GM21390 (cell line): ENCODE measurements around the gene FOLR2.
"Not testable (repeated sequence)": the region's sequence is repeated elsewhere in the genome, so short reads cannot be mapped to it uniquely, and the experiment has no call there.

Experiments
- ATAC-seq: cut with Tn5 transposase; IDR thresholded peaks from one replicate; pipeline ENCODE4 v1.9.1; 2021; ENCODE audit not compliant: unreplicated experiment

Gene FOLR2

DNA sequence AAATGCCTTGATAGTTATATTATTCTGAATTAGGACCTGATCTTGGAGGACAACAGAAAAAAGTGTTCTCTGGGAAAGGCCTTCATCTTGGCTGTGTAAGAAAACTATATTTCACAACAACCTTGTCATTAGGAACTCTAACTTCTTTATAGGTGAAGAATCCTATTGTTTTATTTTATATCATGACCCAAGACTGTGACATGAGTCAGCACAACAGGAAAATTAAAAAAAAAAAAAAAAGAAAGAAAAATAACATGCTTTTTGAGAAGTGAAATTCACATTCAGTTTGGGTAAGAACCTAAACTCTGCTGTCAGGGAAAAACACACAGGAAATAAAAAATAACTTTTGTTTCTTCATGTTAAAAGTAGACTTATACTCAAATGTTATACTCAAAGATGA is 11.7 kb upstream of the FOLR2 start:
- ATAC-seq, result no peak

- not testable (repeated sequence) for ATAC-seq
These were observed 9.8 kb upstream of the FOLR2 start for GRCh38 chr11:72206794-72207193.

GRCh38 chr11:72208281-72208680 is 8.3 kb upstream of the FOLR2 start:
- no peak for ATAC-seq

GRCh38 chr11:72209101-72209500 is 7.5 kb upstream of the FOLR2 start:
- no peak for ATAC-seq

GRCh38 chr11:72217841-72218240 is 1.2 kb downstream of the FOLR2 start:
- no peak for ATAC-seq

DNA sequence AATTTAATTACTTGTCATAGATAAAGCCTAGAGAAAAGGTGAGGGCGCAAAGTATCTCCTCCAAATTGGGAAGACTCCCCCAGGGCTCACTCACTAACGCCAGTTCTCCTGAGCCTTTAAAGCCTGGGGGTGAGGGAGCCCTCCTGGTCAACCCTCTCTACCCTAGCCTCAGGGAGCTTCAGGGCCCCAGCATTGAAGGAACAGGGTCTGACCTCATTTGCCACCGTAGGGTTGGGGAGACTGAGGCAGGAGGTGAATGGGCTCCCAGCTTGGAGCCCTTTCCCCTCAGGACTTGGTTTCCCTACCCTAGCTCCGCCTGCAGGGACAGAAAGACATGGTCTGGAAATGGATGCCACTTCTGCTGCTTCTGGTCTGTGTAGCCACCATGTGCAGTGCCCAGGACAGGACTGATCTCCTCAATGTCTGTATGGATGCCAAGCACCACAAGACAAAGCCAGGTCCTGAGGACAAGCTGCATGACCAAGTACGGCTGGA is 1.7 kb downstream of the FOLR2 start:
- ATAC-seq, result no peak

DNA sequence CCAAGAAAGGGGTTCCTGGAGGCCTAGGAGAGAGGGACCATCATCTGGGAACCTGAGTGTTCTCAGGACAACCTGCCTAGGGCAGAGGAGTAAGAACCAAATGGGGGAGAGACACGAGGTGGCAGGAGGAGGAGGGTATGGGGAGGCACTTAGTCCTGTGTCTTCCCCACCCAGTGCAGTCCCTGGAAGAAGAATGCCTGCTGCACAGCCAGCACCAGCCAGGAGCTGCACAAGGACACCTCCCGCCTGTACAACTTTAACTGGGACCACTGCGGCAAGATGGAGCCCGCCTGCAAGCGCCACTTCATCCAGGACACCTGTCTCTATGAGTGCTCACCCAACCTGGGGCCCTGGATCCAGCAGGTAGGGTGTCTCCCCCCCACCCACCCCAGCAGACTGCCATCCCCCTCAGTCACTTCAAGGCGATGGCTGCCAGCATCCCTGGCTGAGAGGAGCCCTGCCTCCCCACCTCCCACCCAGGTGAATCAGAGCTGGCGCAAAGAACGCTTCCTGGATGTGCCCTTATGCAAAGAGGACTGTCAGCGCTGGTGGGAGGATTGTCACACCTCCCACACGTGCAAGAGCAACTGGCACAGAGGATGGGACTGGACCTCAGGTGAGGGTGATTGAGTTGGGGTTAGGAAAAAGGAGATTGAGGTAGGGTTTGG is 4.2 kb downstream of the FOLR2 start:
- ATAC-seq, result no peak

DNA sequence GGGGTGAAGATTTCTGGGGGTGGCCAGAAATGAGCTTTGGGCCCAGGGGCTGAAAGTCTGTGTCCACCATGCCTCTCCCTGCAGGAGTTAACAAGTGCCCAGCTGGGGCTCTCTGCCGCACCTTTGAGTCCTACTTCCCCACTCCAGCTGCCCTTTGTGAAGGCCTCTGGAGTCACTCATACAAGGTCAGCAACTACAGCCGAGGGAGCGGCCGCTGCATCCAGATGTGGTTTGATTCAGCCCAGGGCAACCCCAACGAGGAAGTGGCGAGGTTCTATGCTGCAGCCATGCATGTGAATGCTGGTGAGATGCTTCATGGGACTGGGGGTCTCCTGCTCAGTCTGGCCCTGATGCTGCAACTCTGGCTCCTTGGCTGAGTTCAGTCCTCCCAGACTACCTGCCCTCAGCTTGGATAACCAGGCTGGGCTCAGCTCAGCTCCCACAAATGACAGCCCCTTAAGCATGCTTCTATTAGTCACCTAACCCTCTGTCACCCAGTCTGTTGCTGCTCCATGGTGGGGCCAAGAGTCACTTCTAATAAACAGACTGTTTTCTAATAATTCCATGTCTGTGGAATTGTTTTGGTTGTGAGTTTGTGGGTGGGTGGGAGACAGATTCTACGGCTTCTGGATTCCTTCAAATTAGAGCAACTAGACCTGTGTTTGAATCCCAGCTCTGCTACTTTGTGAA is 4.9 kb downstream of the FOLR2 start:
- no peak for ATAC-seq

DNA sequence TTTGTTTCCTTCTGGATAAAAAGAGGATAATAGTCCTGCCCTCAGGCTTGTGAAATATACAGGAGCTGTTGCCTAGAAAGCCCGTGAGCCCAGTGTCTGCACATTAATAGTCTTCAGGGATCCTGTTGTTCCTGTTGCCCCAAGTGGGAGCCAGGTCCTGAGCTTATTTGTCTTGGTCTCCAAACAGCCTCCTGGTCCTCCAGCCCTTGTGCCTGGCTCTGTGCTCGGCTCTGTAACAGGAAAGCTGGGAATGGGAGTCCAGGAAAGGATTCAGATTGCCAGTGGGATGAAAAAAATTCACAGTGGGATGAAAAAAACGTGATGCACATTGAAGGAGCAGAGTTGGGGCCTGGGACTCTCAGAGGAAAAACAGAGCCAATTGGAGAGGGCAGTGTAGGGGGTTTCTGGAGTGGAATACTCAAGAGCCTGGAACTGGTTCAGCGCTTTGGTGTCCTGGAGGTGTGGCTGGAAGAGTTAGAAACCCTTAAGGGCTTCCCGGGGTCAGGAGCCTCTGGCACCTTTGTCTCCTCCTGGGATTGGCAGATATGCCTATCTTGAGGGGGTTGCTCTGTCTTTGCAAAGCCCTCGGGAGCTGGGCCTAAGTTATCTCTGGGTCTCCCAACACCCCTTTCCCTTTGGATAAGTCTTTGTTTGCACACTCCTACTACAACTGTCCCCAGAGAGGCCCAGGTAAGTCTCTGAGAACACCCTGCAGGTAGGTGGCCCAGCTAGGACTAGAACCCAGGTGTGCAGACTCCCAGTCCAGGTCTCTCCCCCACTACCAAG is 5.7 kb downstream of the FOLR2 start:
- no peak for ATAC-seq

GRCh38 chr11:72222907-72223614 is 6.5 kb downstream of the FOLR2 start:
- ATAC-seq, result peak; percentile 64

DNA sequence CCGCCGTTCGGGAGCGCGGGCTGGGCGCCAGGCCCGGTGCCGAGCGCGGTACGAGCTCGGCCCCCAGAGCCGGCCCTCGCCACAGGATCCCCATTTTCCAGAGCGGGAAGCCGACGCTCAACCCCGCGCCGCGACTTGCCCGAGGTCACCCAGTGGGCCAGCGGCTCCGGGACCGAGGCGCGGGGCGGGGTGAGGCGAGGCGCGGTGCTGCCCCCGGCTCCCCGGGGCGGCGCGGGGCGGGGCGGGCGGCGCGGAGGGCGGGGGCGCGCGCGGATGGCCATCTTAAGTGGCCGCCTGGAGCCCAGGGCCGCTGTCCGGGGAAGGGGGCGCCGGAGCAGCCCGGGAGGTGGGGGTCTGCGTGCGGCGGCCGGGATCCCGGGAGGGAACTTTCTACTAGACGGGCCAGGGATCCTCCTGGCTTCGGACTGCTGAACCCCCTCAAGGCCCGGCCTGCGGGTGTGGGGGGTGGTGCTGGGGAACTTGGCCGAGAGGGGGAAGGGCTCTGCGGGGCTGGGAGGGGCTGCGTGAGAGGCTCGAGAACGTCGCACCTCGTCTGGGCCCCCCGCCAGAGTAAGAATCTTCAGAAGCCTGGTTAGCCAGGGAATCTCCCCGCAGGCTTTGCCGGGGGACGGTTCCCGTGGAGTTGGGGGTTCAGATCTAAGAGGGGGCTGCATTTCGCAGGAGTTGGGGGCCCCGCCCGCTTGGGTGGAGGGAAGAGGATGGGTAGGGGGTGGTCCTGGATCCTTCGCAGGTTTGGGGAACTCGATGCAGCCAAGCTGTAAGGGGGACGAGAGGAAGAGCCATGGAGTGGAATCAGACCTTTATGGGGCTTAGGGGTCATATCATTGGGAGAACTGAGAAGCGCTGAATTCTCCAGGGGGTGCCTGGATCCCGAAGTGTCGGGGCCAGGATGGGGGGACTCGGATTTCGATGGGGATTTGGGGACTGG is 7.3 kb downstream of the FOLR2 start:
- peak; percentile 46 for ATAC-seq

DNA sequence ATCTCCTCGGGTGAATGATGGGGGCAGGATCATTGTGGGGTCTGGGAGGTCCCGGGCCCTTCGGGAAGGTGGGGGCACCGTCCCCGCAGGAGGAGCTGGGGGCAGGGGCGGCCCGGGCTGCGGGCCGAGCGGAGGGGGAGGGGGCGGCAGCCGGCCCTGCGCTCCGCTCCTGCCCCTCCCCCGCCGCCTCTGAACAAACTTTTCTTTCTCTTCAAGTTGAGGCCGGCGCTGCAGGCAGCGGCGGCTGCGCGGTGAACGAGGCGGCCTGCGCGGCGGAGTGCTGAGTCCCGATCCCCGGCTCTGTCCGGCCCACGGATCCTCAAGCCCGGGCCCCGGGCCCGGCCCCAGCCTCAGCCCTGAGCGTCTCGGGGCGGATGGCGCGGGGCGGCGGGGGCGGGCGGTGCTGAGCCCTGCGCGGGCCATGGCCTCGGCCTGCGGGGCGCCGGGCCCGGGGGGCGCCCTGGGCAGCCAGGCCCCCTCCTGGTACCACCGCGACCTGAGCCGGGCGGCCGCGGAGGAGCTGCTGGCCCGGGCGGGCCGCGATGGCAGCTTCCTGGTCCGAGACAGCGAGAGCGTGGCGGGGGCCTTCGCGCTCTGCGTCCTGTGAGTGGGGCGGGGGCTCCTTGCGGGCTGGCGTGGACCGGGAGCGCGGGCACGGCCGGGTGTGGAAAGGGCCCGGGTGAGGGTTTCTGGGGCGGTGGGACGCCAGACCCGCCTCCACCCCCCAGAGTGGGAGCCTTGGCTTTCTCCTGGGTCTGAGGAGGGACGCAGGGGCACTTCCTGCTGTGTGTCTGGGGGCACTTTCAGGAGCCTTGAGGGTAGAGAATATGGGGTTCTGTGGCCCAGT is 8.2 kb downstream of the FOLR2 start, which contains the start of gene INPPL1:
Gene INPPL1 (plus strand): TSS at position 204 of the 847 bp plus-strand sequence. CDS start 218 bp downstream, at position 422.
- ATAC-seq, result no peak

DNA sequence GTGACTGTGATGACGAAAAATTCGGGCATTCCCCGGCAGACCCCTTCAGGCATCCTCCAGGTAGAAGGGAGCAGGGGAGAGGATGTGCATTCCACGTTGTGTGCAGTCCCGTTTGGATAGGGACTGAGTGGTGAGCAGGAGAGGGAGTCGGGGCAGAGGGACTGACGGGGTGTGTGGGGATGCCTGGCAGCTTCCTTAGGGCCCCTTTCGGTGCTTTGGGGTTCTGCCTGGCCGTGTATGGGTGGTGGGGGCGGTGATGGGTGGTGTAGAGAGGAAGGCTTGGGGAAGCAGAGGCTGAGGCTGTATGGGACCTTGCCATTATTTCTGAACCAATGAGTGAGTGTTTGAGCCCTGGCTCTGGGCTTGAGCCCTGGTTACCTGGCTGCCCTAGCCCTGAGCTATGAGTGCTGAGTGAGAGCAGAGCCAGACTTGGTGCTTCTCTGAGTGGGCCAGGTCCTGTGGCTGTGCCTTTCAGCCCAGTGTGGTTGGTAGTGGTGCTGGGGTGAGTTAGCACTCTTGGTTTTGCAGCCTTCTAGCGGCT is 8.9 kb downstream of the FOLR2 start:
- ATAC-seq, result no peak

DNA sequence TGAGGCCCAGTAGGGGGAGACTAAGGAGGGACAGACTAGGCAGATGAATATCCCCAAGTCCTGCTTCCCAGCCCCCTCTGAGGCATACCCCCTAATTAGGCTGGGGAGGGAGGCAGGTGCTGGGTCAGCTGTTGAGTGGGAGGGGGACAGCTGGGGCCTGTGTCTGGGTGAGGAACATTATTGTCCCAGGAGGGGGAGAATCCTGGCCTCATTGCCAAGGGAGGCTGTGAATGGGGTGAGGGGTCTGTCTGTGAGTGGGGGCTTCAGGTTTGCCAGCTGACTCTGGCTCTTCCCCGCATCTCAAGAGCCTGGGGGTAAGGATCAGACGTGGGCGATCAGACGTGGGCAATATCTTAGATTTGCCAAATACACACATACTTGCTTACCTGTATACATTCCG is 10.1 kb downstream of the FOLR2 start:
- no peak for ATAC-seq

DNA sequence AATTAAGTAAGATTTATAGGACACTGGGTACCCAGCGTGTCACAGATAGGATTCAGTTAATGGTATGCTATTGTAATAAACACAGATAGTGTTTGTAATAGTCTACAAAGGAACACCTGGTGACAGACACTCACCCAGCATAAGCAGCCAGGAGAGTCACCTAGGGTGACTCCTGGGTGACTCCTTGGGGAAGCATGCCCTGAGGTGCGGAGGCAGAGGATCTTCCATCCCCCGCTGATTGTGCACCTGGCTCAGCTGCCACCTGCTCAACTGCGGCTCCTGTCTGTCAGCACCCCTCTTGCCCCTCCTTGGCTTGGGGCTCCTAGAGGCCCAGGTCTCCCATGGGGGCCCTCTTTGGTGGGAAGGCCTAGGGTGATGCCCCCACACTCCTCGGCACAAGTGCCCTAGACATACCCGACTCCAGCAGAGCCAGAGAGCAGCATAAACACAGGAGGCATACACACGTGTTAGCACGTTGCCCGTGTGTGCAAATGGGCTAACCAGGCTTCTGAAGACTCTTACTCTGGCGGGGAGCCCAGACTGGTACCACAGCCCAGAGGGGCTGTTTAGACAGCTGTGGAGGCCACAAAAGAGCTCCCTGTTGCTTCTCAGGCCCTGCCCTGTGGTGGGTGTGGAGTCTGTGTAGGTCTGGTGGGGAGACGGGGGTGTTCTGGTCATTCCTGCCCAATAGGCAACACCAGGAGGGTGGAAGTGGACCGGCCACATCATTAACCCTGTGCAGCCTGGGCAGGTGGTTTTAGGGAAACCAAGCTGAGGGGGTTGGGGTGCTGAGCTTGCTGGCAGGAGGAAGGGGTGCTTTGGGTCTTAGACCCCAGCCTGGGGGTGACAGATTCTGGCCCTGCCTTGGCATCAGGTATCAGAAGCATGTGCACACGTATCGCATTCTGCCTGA is 11.0 kb downstream of the FOLR2 start:
- ATAC-seq, result no peak

DNA sequence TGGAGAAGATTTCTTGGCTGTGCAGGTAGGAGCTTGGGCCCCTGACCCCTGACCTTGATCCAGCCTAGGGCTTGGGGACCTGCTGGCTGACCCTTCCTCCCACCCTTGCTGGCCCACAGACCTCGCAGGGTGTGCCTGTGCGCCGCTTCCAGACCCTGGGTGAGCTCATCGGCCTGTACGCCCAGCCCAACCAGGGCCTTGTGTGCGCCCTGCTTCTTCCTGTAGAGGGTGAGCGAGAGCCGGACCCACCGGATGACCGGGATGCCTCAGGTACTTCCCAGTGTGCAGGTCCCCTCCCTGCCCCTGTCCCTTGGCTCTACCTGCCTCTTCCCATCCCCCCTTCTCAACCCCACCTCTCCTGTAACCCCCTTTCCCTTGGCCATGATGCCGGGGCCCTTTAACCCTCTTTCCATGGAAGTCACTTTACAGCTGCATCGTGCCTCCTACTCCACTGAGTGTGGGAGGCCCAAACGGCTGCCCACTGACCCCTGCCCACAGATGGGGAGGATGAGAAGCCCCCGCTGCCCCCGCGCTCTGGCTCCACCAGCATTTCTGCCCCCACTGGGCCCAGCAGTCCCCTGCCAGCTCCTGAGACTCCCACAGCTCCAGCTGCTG is 11.7 kb downstream of the FOLR2 start:
- ATAC-seq, result no peak

GRCh38 chr11:72228844-72229231 is 12.2 kb downstream of the FOLR2 start:
- ATAC-seq, result no peak
